GM10248 (cell line): ENCODE measurements around the gene IQCN.

Source experiments
- CTCF ChIA-PET: fragments of 300-600 bp; sonication (Branson Sonifier 250); formaldehyde crosslinking; extraction: SDS; loops from one replicate; lab custom pipeline; 2021; ENCODE audit warnings: antibody characterized with exemption; lab: Yijun Ruan, JAX
- POLR2A ChIA-PET: fragments of 350-650 bp; sonication (Branson Sonifier 250); formaldehyde crosslinking; extraction: SDS; loops from one replicate; lab custom pipeline; 2020; ENCODE audit warnings: antibody characterized with exemption; lab: Yijun Ruan, JAX
- DNase-seq: peaks from one replicate; pipeline ENCODE4 v3.0.0; 2012; ENCODE audit errors: extremely low spot score
- CTCF ChIP-seq: IDR thresholded peaks from 2 replicates; pipeline ENCODE4 v1.5.1; 2012; ENCODE audit warnings: mild to moderate bottlenecking, low read depth; ENCODE audit errors: extremely low read depth, missing control alignments, control extremely low read depth

Gene IQCN

GRCh38 chr19:18320865-18321733, 46.8 kb upstream of the IQCN start:
- POLR2A ChIA-PET, result interaction anchor here (1.3 to 8.0 kb wide), 3 partner anchors 17 to 45 kb away, joined by 4 to 154 read pairs (median 11); partner anchors contain the start of gene JUND
- no peak for TF ChIP-seq CTCF
- DNase-seq, result no peak
- CTCF ChIA-PET, result interaction anchor here (1.0 to 9.4 kb wide), 17 partner anchors 7 to 117 kb away, joined by 3 to 141 read pairs (median 6); partner anchors contain the start of gene JUND

- TF ChIP-seq CTCF, result no peak
- CTCF ChIA-PET, result interaction anchor here (1.0 to 9.4 kb wide), 3 partner anchors 8 to 115 kb away, joined by 3 to 141 read pairs (median 86); partner anchors contain the start of gene JUND
- POLR2A ChIA-PET, result interaction anchor here (0.6 to 8.0 kb wide), 2 partner anchors 27 to 40 kb away, joined by 3 to 154 read pairs; partner anchors contain the start of gene JUND
- DNase-seq, result no peak
These were observed 45.4 kb upstream of the IQCN start for GRCh38 chr19:18319591-18320135.

GRCh38 chr19:18317961-18318800, 43.9 kb upstream of the IQCN start:
- no peak for TF ChIP-seq CTCF
- no peak for DNase-seq
- CTCF ChIA-PET, result interaction anchor here (1.2 to 9.4 kb wide), 5 partner anchors 9 to 153 kb away, joined by 3 to 141 read pairs (median 4); partner anchors contain the start of gene JUND
- POLR2A ChIA-PET, result interaction anchor here (0.9 to 8.0 kb wide), 3 partner anchors 10 to 114 kb away, joined by 4 to 154 read pairs (median 4); partner anchors contain the start of genes JUND and RAB3A

DNA sequence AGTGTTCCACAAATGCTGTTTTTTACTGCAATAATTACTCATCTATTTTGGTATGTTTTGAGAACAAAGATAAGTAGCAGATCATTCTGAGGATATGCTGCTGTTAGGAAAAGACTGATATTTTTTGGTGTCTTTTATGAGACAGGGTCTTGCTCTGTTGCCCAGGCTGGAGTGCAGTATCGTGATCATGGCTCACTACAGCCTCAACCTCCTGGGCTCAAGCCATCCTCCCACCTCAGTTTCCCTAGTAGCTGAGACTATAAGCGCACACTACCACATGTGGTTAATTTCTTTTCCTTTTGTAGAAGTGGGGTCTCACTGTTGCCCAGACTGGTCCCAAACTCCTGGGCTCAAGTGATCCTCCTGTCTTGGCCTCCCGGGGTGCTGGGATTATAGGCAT, 39.1 kb upstream of the IQCN start:
- ChIA-PET POLR2A (no interaction called here), CTCF (interaction anchor here (0.8 to 8.8 kb wide), 4 partner anchors 9 to 35 kb away, joined by 3 to 86 read pairs (median 5); partner anchors contain the start of gene LSM4)
- no peak for TF ChIP-seq CTCF
- DNase-seq, result no peak

GRCh38 chr19:18312092-18312534, 37.9 kb upstream of the IQCN start:
- no peak for TF ChIP-seq CTCF
- POLR2A ChIA-PET, result interaction anchor here (0.8 kb wide), 1 partner anchor 30 kb away, joined by 3 read pairs; the partner anchor contains the start of gene JUND
- no peak for DNase-seq
- CTCF ChIA-PET, result interaction anchor here (1.1 to 2.6 kb wide), 2 partner anchors 16 to 20 kb away, joined by 3 to 16 read pairs; no protein-coding TSS in a partner anchor
